Lower leg skin (tissue), 4 donors: ENCODE data around the gene BICC1. TPM values are rescaled to one million over a fixed set of nuclear protein-coding genes. Genes with fewer than 3 reads are reported as not detected.

Source experiments
- DNase-seq, 2 donors: peaks; one replicate each; pipeline ENCODE4 v3.0.0-alpha.2; 2019; ENCODE audit warnings: low spot score in 2 of 2
- H3K4me3 ChIP-seq: fragments of 200-600 bp; sonication (generic); 2 replicates; pipeline ENCODE4 v1.5.1; 2017; ENCODE audit warnings: mild to moderate bottlenecking, low read depth; ENCODE audit not compliant: poor library complexity, severe bottlenecking
- CTCF ChIP-seq, 3 donors: fragments of 450-650 bp; IDR thresholded peaks; one replicate each; pipeline ENCODE4 v1.5.1; 2016; ENCODE audit warnings: antibody characterized with exemption in 3 of 3, mild to moderate bottlenecking in 3 of 3, moderate library complexity in 2 of 3
- POLR2A ChIP-seq, 2 donors: fragments of 450-650 bp; IDR thresholded peaks; one replicate each; pipeline ENCODE4 v1.6.1; 2016 to 2017; ENCODE audit warnings: antibody characterized with exemption in 2 of 2, mild to moderate bottlenecking in 1 of 2, moderate library complexity in 1 of 2
- WGBS, 2 donors: methylation state at CpG; one replicate each; pipeline ENCODE4 v1.1.5; 2018; 5-methylcytosine and 5-hydroxymethylcytosine counted together
- intact Hi-C: fragments of 100-400 bp; cut with DNase I; formaldehyde crosslinking; loops from one replicate; pipeline ENCODE4 v1.15.0; 2023; ENCODE audit warnings: low total_unique reads
- total RNA-seq, 4 donors: library from RNA; depleted of rRNA; stranded (reverse); fragments of >200 nt; gene quantifications; one replicate each; pipeline ENCODE4 v1.1.0, GENCODE V29; 2016

Gene BICC1
- total RNA-seq, 4 donors from 2014 or later: 5.0 to 11.5 (median 7.1) TPM

GRCh38 chr10:58773341-58773740 is 260.7 kb downstream of the BICC1 start:
- intact Hi-C loops: no loop called here
- H3K4me3 ChIP-seq: no peak overlapping the region
- 54 to 63% methylated on average over 4 of the region's 4 CpGs for WGBS, 2 donors
- DNase-seq: no peak
- TF ChIP-seq POLR2A (IDR thresholded peaks at IDR 0.05): no peak
- no peak for TF ChIP-seq CTCF (IDR thresholded peaks at IDR 0.05)

- TF ChIP-seq POLR2A (IDR thresholded peaks at IDR 0.05) (no peak), CTCF (IDR thresholded peaks at IDR 0.05) (no peak)
- intact Hi-C loops: no loop called here
Measured at GRCh38 chr10:58773944-58774343, 261.3 kb downstream of the BICC1 start.

GRCh38 chr10:58775960-58776567 is 263.4 kb downstream of the BICC1 start:
- no peak for DNase-seq
- intact Hi-C loops: no loop called here
- H3K4me3 ChIP-seq: no peak overlapping the region
- WGBS, 2 donors: 22 to 44% methylated on average over 4 of the region's 4 CpGs
- TF ChIP-seq POLR2A (IDR thresholded peaks at IDR 0.05): no peak
- no peak for TF ChIP-seq CTCF (IDR thresholded peaks at IDR 0.05)

More at GRCh38 chr10:58773944-58774343, 261.3 kb downstream of the BICC1 start:
- H3K4me3 ChIP-seq: no peak overlapping the region
- DNase-seq: no peak
- 26 to 40% methylated on average over 1 of the region's 1 CpG for WGBS, 2 donors

- no peak for DNase-seq
- 58 to 64% methylated on average over 5 of the region's 5 CpGs for WGBS, 2 donors
- H3K4me3 ChIP-seq: no peak overlapping the region
- intact Hi-C loops: no loop called here
- no peak for TF ChIP-seq CTCF (IDR thresholded peaks at IDR 0.05)
- no peak for TF ChIP-seq POLR2A (IDR thresholded peaks at IDR 0.05)
Measured at GRCh38 chr10:58776568-58777318, 264.1 kb downstream of the BICC1 start.

GRCh38 chr10:58778966-58779365 is 266.3 kb downstream of the BICC1 start:
- 61 to 66% methylated on average over 2 of the region's 2 CpGs for WGBS, 2 donors
- intact Hi-C loops: no loop called here

More at GRCh38 chr10:58778966-58779365, 266.3 kb downstream of the BICC1 start:
- H3K4me3 ChIP-seq: no peak overlapping the region
- DNase-seq: no peak
- TF ChIP-seq POLR2A (IDR thresholded peaks at IDR 0.05) (no peak), CTCF (IDR thresholded peaks at IDR 0.05) (no peak)
